Measurements from ENCODE around the gene GPATCH2. TPM values are rescaled to one million over a fixed set of nuclear protein-coding genes. Genes with fewer than 3 reads are reported as not detected.
"Not testable (repeated sequence)": the region's sequence is repeated elsewhere in the genome, so short reads cannot be mapped to it uniquely, and the experiment has no call there.

GPATCH2 gene
- total RNA-seq, 1 experiment from 2014 or later = 8.0 TPM

GRCh38 chr1:217379804-217380203, 251.1 kb downstream of the GPATCH2 start:
- H3K27me3 ChIP-seq, DNase-seq, H3K4me3 ChIP-seq, H3K36me3 ChIP-seq: not testable (repeated sequence)
- peaks cover 13% of the 10 kb centered on the region for H3K9me3 ChIP-seq

- H3K4me3 ChIP-seq = no peak overlapping the region
- H3K36me3 ChIP-seq = no peaks in the 10 kb centered on the region; the same call in 1 of the 2 replicates
- peaks cover 13% of the 10 kb centered on the region for H3K9me3 ChIP-seq
- DNase-seq = no peak
- H3K27me3 ChIP-seq = no peaks in the 10 kb centered on the region
These were observed 251.6 kb downstream of the GPATCH2 start for GRCh38 chr1:217379336-217379735.

Other genes starting within 250 kb of the GPATCH2 start
- 0.35 and 3.4 TPM in 2 replicates for gene SPATA17, start 254 bp upstream of the GPATCH2 start, total RNA-seq (2014; rRNA removed; shearing (Covaris generic); ENCODE audit: low replicate concordance)